SK-N-SH (cell line): ENCODE measurements around the gene SRF. TPM values are rescaled to one million over a fixed set of nuclear protein-coding genes. Genes with fewer than 3 reads are reported as not detected.
A peak's percentile ranks its signal among the peaks of the same experiment; 100 is the strongest.

Source experiments
- CTCF ChIA-PET: fragments of 300-600, 350-600 bp; formaldehyde crosslinking; extraction: SDS; loops from one replicate; lab custom pipeline; 2021; lab: Yijun Ruan, JAX
- POLR2A ChIA-PET: fragments of 350-600 bp; sonication (Branson Sonifier 250); formaldehyde crosslinking; extraction: SDS; loops from one replicate; lab custom pipeline; 2020; ENCODE audit warnings: antibody characterized with exemption, inconsistent platforms; lab: Yijun Ruan, JAX
- DNase-seq: peaks from one replicate; pipeline ENCODE4 v3.0.0; 2012
- H2AFZ ChIP-seq: fragments of 200-600 bp; sonication (generic); 2 replicates; pipeline ENCODE4 v1.8.1; 2016; ENCODE audit warnings: antibody characterized with exemption, mild to moderate bottlenecking, low read depth
- H3F3A ChIP-seq: fragments of 200-600 bp; sonication (generic); replicated peaks from 2 replicates; pipeline ENCODE3; 2016; ENCODE audit warnings: antibody characterized with exemption, mild to moderate bottlenecking; ENCODE audit not compliant: insufficient read depth
- H3K27ac ChIP-seq, 2 experiments: fragments of 200-500 bp in 1 of 2; fragments of 200-600 bp in 1 of 2; sonication (Bioruptor generic) in 1 of 2; sonication (generic), shearing (Covaris generic) in 1 of 2; 2 replicates each; pipeline versions ENCODE4 v1.5.1 to v1.6.1; 2014 to 2016; ENCODE audit warnings: low read depth in 2 of 2, inconsistent platforms in 1 of 2, low read length in 1 of 2, mild to moderate bottlenecking in 1 of 2, mixed read lengths in 1 of 2
- H3K27me3 ChIP-seq: fragments of 200-600 bp; sonication (generic), shearing (Covaris generic); 2 replicates; pipeline ENCODE4 v1.6.1; 2016; ENCODE audit warnings: mixed run types; ENCODE audit not compliant: insufficient read depth
- H3K36me3 ChIP-seq, 2 experiments: fragments of 200-500 bp in 1 of 2; fragments of 200-600 bp in 1 of 2; sonication (Bioruptor generic) in 1 of 2; sonication (generic) in 1 of 2; replicated peaks in 1 of 2; 2 replicates each; pipeline versions ENCODE3 to v1.5.1; 2014 to 2016; ENCODE audit warnings: low read length in 1 of 2, mild to moderate bottlenecking in 1 of 2; ENCODE audit not compliant: insufficient read depth in 2 of 2, control insufficient read depth in 1 of 2
- H3K4me1 ChIP-seq, 2 experiments: fragments of 200-500 bp in 1 of 2; fragments of 200-600 bp in 1 of 2; sonication (Bioruptor generic) in 1 of 2; sonication (generic), shearing (Covaris generic) in 1 of 2; 2 replicates each; pipeline versions ENCODE4 v1.5.1 to v1.6.1; 2014 to 2016; ENCODE audit warnings: low read depth in 1 of 2, low read length in 1 of 2, mixed run types in 1 of 2; ENCODE audit not compliant: insufficient read depth in 2 of 2, control insufficient read depth in 1 of 2
- H3K4me2 ChIP-seq: fragments of 200-600 bp; sonication (generic), shearing (Covaris generic); 2 replicates; pipeline ENCODE4 v1.6.1; 2017; ENCODE audit warnings: mixed run types
- H3K4me3 ChIP-seq, 2 experiments: fragments of 200-500 bp in 1 of 2; fragments of 200-600 bp in 1 of 2; sonication (Bioruptor generic) in 1 of 2; sonication (generic), shearing (Covaris generic) in 1 of 2; 2 replicates each; pipeline versions ENCODE4 v1.5.1 to v1.8.1; 2014 to 2016; ENCODE audit warnings: low read depth in 2 of 2, inconsistent platforms in 1 of 2, low read length in 1 of 2, mild to moderate bottlenecking in 1 of 2, mixed read lengths in 1 of 2, moderate library complexity in 1 of 2
- H3K79me2 ChIP-seq: fragments of 200-600 bp; sonication (generic); 2 replicates; pipeline ENCODE4 v1.8.1; 2017; ENCODE audit warnings: mild to moderate bottlenecking; ENCODE audit not compliant: insufficient read depth
- H3K9ac ChIP-seq: fragments of 200-600 bp; sonication (generic); 2 replicates; pipeline ENCODE4 v1.6.1; 2017; ENCODE audit warnings: mixed run types
- H3K9me2 ChIP-seq: fragments of 200-600 bp; sonication (generic); 2 replicates; pipeline ENCODE4 v1.6.1; 2017; ENCODE audit warnings: mixed run types
- H3K9me3 ChIP-seq: fragments of 200-600 bp; sonication (generic); 2 replicates; pipeline ENCODE4 v1.6.1; 2017; ENCODE audit warnings: mixed run types, mild to moderate bottlenecking, moderate library complexity
- H4K20me1 ChIP-seq: fragments of 200-600 bp; sonication (generic); 2 replicates; pipeline ENCODE4 v1.6.1; 2017; ENCODE audit warnings: mild to moderate bottlenecking, mixed run types; ENCODE audit not compliant: insufficient read depth
- ELF1 ChIP-seq: IDR thresholded peaks from 2 replicates; pipeline ENCODE4 v1.4.0; 2012
- EP300 ChIP-seq, 2 experiments: IDR thresholded peaks; 2 replicates each; pipeline versions ENCODE4 v1.4.0 to v1.6.1; 2012; ENCODE audit warnings: borderline replicate concordance in 1 of 2, low read depth in 1 of 2, low read length in 1 of 2
- EZH2phosphoT487 ChIP-seq: fragments of 200-600 bp; sonication (generic); IDR thresholded peaks from 2 replicates; pipeline ENCODE4 v1.6.1; 2017; ENCODE audit warnings: low read depth, mixed run types, mild to moderate bottlenecking, antibody characterized with exemption, moderate library complexity, borderline replicate concordance
- FOXJ3 ChIP-seq: sonication (generic); formaldehyde crosslinking; IDR thresholded peaks from 2 replicates; pipeline ENCODE4 v1.5.1; 2020; ENCODE audit warnings: mild to moderate bottlenecking, missing genetic modification reagents
- FOXM1 ChIP-seq: IDR thresholded peaks from 2 replicates; pipeline ENCODE4 v1.4.0; 2012; ENCODE audit warnings: low read depth, mild to moderate bottlenecking
- GATA2 ChIP-seq: sonication (generic); formaldehyde crosslinking; IDR thresholded peaks from 2 replicates; pipeline ENCODE4 v1.5.0; 2020; ENCODE audit warnings: mild to moderate bottlenecking, missing genetic modification reagents
- MXI1 ChIP-seq: IDR thresholded peaks from 2 replicates; pipeline ENCODE4 v1.6.1; 2012; ENCODE audit warnings: mild to moderate bottlenecking, low read depth, low read length, improper control_type of control experiment
- NFIC ChIP-seq: IDR thresholded peaks from 2 replicates; pipeline ENCODE4 v1.4.0; 2012; ENCODE audit warnings: borderline replicate concordance
- POLR2AphosphoS5 ChIP-seq: IDR thresholded peaks from 2 replicates; pipeline ENCODE4 v1.6.1; 2012; ENCODE audit warnings: low read depth, low read length
- RAD21 ChIP-seq: IDR thresholded peaks from 2 replicates; pipeline ENCODE4 v1.6.1; 2012; ENCODE audit warnings: mild to moderate bottlenecking, low read length
- RCOR1 ChIP-seq: fragments of 150-350 bp; IDR thresholded peaks from 2 replicates; pipeline ENCODE4 v1.6.1; 2017; ENCODE audit warnings: antibody characterized with exemption, low read length
- RFX5 ChIP-seq: IDR thresholded peaks from 2 replicates; pipeline ENCODE4 v1.6.1; 2012; ENCODE audit warnings: mild to moderate bottlenecking, improper control_type of control experiment, low read length
- TAF1 ChIP-seq: IDR thresholded peaks from 2 replicates; pipeline ENCODE4 v1.6.1; 2012; ENCODE audit warnings: low read depth, mild to moderate bottlenecking, low read length, moderate library complexity, borderline replicate concordance
- TEAD4 ChIP-seq: IDR thresholded peaks from 2 replicates; pipeline ENCODE4 v1.4.0; 2012; ENCODE audit warnings: mild to moderate bottlenecking, borderline replicate concordance; ENCODE audit not compliant: insufficient read depth
- WGBS: methylation state at CpG from one replicate; pipeline ENCODE4 v1.1.6; 2017; ENCODE audit warnings: low lambda C conversion rate; 5-methylcytosine and 5-hydroxymethylcytosine counted together
- polyA plus RNA-seq, 3 experiments: library from polyadenylated mRNA; depleted of rRNA; stranded (reverse); fragments of >200 nt; gene quantifications; 2 replicates each; pipeline ENCODE4 v1.2.3, GENCODE V29; 2012
- TF ChIP-seq, protein P1 (sequence below): fragments of 150-350 bp; IDR thresholded peaks from 2 replicates; pipeline ENCODE4 v1.6.1; 2017; ENCODE audit warnings: antibody characterized with exemption, low read length, low read depth, borderline replicate concordance
- TF ChIP-seq, protein P2 (sequence below): IDR thresholded peaks from 2 replicates; pipeline ENCODE4 v1.4.0; 2012; ENCODE audit warnings: low read depth
- TF ChIP-seq, protein P3 (sequence below): IDR thresholded peaks from 2 replicates; pipeline ENCODE4; 2012
- TF ChIP-seq, protein P4 (sequence below): IDR thresholded peaks from 2 replicates; pipeline ENCODE4 v1.6.1; 2012; ENCODE audit warnings: mild to moderate bottlenecking, low read depth, low read length, moderate library complexity
- TF ChIP-seq, protein P5 (sequence below): IDR thresholded peaks from 2 replicates; pipeline ENCODE4 v1.4.0; 2012; ENCODE audit warnings: low read depth, borderline replicate concordance

SRF gene
- polyA plus RNA-seq, 1 of the 3 experiments (the other 2 are of a cell fraction), result 31.7 TPM

DNA sequence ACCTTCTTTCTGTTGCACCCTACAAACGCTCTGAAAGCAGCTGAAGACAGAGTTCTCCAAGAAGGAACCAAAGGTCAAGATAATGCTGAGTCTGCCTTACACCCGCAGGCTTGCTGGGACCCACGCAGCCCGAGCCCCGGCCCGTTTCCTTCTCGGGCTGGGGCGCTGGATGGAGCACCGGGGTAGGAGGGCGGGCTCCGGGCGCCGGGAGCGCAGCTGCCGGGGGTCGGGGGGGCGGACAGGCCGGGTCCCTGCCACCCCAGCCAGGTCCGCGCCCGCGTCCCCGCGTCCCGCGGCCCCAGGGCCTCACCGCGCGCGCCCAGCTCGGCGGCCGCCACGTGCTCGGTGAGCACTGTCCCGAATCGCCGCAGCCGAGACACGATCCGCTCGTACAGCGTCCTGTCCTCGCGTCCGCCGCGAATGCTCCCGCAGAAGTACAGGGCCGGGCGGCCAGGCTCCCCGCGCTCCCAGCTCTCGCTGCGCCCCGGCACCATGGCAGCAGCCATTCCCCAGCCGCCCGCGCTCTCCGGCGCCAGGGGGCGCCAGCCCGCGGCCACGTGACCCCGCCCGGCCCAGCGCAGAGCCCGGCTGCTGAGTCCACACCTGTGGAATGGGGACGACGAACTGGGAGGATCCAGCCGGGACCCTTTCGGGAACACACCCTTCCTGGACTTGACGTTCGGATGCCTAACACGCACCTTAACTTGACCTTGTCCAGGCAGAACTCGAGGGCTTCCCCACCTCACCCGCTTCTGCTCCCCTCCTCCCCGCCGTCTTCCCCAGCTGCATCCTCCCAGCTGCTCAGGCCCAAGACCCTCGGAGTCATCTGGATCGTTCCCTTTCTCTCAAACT is 58.1 kb downstream of the SRF start, which contains the start of gene DNPH1 (continued):
- TF ChIP-seq, protein P1, sequence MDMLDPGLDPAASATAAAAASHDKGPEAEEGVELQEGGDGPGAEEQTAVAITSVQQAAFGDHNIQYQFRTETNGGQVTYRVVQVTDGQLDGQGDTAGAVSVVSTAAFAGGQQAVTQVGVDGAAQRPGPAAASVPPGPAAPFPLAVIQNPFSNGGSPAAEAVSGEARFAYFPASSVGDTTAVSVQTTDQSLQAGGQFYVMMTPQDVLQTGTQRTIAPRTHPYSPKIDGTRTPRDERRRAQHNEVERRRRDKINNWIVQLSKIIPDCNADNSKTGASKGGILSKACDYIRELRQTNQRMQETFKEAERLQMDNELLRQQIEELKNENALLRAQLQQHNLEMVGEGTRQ, result peak; percentile 79
- TF ChIP-seq, protein P2, sequence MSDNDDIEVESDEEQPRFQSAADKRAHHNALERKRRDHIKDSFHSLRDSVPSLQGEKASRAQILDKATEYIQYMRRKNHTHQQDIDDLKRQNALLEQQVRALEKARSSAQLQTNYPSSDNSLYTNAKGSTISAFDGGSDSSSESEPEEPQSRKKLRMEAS, result peak; percentile 86; the same call in 1 of the 2 replicates

DNA sequence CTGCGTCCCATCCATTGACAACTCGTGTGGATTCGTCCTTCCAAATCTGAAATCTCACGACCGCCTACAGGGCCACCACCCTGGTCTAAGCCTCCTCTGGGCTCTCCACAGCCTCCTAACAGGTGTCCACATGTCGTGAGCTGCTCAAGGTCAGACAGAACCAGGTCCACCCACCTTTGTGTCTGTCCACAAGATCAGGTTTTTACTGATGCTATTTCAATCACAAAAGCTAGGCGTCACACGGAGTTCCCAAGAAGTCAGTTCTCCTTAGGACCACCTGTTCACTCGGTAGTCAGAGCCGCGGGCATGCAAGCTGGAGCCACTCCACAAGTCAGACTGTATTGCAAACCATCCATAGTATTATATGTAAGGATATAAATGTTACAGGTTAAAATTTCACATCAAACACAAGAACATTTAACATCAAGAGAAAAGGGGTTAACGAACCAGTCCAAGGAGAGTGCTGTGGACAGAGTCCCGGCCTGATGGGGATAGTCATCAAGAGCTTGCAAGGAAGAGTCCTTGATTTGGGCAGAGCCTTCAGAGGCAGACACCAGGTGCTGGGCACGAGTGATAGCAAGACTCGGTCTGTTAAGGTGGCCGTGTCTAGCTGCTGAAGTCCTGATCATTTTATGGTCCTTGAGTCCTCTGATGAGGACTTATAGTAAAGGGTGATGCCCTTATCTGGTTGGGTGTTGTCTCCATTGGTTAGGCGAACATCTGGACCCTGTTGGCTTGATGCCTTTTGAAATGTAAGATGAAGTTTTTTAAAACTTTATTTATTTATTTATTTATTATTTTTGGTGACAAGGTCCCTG is 58.9 kb downstream of the SRF start:
- ChIA-PET POLR2A (interaction anchor here (1.0 to 1.4 kb wide), 3 partner anchors 9 to 48 kb away, joined by 3 to 4 read pairs (median 3); partner anchors contain the start of genes CUL9 and TTBK1), CTCF (interaction anchor here (0.7 to 3.0 kb wide), 34 partner anchors 8 to 277 kb away, joined by 3 to 20 read pairs (median 6); partner anchors contain the start of genes RRP36, TTBK1 and ZNF318)
- Histone ChIP-seq H3K9ac (no peak overlapping the region), H3K4me1 (peaks cover 0 to 4% of the 10 kb centered on the region in 2 experiments; a peak in 1 of 4 replicates), H3K79me2 (peaks cover 5% of the 10 kb centered on the region; the same call in 1 of the 2 replicates), H3K9me3 (no peaks in the 10 kb centered on the region), H3K27ac (no peak overlapping the region), H4K20me1 (no peaks in the 10 kb centered on the region), H3K27me3 (peaks cover 7% of the 10 kb centered on the region; the same call in 1 of the 2 replicates), H3K9me2 (no peaks in the 10 kb centered on the region), H3K36me3 (no peaks in the 10 kb centered on the region), H3K4me3 (no peak overlapping the region), H3F3A (no peaks in the 10 kb centered on the region), H3K4me2 (peak overlapping the region; percentile 79; the same call in 1 of the 2 replicates), H2AFZ (peak overlapping the region; percentile 81; the same call in 1 of the 2 replicates)
- 85% methylated on average over 16 of the region's 17 CpGs for WGBS
- no peak for DNase-seq
- TF ChIP-seq EZH2phosphoT487 (no peak), RAD21 (no peak), FOXM1 (no peak), GATA2 (CRISPR knock-in tag) (no peak), RFX5 (no peak), FOXJ3 (no peak), EP300 (IDR thresholded peaks at IDR 0.05; ENCODE audit: borderline replicate concordance in 1 of 2, low read depth in 1 of 2, low read length in 1 of 2) (no peak), NFIC (no peak), MXI1 (no peak), ELF1 (no peak), RCOR1 (no peak), TEAD4 (no peak), TAF1 (no peak), POLR2AphosphoS5 (no peak)
- TF ChIP-seq, protein P2, result no peak
- TF ChIP-seq, protein P3, sequence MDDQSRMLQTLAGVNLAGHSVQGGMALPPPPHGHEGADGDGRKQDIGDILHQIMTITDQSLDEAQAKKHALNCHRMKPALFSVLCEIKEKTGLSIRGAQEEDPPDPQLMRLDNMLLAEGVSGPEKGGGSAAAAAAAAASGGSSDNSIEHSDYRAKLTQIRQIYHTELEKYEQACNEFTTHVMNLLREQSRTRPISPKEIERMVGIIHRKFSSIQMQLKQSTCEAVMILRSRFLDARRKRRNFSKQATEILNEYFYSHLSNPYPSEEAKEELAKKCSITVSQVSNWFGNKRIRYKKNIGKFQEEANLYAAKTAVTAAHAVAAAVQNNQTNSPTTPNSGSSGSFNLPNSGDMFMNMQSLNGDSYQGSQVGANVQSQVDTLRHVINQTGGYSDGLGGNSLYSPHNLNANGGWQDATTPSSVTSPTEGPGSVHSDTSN, result no peak
- TF ChIP-seq, protein P4, sequence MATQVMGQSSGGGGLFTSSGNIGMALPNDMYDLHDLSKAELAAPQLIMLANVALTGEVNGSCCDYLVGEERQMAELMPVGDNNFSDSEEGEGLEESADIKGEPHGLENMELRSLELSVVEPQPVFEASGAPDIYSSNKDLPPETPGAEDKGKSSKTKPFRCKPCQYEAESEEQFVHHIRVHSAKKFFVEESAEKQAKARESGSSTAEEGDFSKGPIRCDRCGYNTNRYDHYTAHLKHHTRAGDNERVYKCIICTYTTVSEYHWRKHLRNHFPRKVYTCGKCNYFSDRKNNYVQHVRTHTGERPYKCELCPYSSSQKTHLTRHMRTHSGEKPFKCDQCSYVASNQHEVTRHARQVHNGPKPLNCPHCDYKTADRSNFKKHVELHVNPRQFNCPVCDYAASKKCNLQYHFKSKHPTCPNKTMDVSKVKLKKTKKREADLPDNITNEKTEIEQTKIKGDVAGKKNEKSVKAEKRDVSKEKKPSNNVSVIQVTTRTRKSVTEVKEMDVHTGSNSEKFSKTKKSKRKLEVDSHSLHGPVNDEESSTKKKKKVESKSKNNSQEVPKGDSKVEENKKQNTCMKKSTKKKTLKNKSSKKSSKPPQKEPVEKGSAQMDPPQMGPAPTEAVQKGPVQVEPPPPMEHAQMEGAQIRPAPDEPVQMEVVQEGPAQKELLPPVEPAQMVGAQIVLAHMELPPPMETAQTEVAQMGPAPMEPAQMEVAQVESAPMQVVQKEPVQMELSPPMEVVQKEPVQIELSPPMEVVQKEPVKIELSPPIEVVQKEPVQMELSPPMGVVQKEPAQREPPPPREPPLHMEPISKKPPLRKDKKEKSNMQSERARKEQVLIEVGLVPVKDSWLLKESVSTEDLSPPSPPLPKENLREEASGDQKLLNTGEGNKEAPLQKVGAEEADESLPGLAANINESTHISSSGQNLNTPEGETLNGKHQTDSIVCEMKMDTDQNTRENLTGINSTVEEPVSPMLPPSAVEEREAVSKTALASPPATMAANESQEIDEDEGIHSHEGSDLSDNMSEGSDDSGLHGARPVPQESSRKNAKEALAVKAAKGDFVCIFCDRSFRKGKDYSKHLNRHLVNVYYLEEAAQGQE, result no peak
- TF ChIP-seq, protein P5, sequence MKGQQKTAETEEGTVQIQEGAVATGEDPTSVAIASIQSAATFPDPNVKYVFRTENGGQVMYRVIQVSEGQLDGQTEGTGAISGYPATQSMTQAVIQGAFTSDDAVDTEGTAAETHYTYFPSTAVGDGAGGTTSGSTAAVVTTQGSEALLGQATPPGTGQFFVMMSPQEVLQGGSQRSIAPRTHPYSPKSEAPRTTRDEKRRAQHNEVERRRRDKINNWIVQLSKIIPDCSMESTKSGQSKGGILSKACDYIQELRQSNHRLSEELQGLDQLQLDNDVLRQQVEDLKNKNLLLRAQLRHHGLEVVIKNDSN, result no peak
